ENCODE data around the gene GARIN5B. TPM values are rescaled to one million over a fixed set of nuclear protein-coding genes. Genes with fewer than 3 reads are reported as not detected.
A peak's percentile ranks its signal among the peaks of the same experiment; 100 is the strongest.

The GARIN5B gene
- polyA plus RNA-seq, 2 of the 4 experiments (the other 2 are of a cell fraction) = 0.05 TPM; not detected in 1

DNA sequence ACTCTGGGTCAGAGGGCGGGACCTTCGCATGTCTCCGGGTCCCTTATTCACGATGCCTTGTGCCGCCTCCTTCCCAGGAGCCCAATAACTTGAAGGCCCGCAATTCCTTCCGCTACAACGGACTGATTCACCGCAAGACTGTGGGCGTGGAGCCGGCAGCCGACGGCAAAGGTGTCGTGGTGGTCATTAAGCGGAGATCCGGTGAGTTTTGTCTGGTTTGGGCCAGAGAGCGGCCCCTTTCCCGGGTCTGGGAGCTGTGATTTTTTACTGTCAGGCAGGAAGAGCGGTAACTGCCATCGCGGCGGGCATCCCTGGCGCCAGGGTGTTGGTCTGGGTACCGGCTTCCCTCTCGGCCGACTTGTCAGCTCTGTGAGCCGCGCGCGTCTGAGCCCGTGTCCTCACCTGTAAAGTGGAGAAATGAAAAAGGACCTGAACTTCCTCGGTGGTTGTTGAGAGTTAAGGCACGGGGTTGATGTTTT is 23.5 kb upstream of the GARIN5B start:
- peak overlapping the region; percentile 91 to 99 for H3K27ac ChIP-seq
- peak overlapping the region; percentile 90 for H3K4me2 ChIP-seq
- H3K9me3 ChIP-seq = peaks cover 6% of the 10 kb centered on the region; the same call in 2 of the 3 replicates
- DNase-seq (ENCODE audit: low read depth in 1 of 2, low spot score in 1 of 2) = no peak
- H3K4me3 ChIP-seq = peak overlapping the region; percentile 89
- peaks cover 54% of the 10 kb centered on the region for H3K4me1 ChIP-seq
- no peak for ATAC-seq
- 1% methylated on average over 33 of the region's 33 CpGs for WGBS (ENCODE audit: missing lambda C conversion rate)
- ChIA-PET CTCF (interaction anchor here (0.5 to 7.0 kb wide), 7 partner anchors 12 to 230 kb away, joined by 3 to 38 read pairs (median 4); partner anchors contain the start of gene KMT5C), POLR2A (interaction anchor here (1.3 to 6.5 kb wide), 3 partner anchors 14 to 48 kb away, joined by 4 to 55 read pairs (median 47); partner anchors contain the start of genes KMT5C and UBE2S)
- TF ChIP-seq FOXS1 (CRISPR knock-in tag; IDR thresholded peaks at IDR 0.05) (no peak), KDM5A (IDR thresholded peaks at IDR 0.05) (0 out of 2 replicates have a peak, but pooled peaks have one; percentile 18), ESRRA (IDR thresholded peaks at IDR 0.05; ENCODE audit: borderline replicate concordance, low read length) (no peak)
- FAIRE-seq = no peak

DNA sequence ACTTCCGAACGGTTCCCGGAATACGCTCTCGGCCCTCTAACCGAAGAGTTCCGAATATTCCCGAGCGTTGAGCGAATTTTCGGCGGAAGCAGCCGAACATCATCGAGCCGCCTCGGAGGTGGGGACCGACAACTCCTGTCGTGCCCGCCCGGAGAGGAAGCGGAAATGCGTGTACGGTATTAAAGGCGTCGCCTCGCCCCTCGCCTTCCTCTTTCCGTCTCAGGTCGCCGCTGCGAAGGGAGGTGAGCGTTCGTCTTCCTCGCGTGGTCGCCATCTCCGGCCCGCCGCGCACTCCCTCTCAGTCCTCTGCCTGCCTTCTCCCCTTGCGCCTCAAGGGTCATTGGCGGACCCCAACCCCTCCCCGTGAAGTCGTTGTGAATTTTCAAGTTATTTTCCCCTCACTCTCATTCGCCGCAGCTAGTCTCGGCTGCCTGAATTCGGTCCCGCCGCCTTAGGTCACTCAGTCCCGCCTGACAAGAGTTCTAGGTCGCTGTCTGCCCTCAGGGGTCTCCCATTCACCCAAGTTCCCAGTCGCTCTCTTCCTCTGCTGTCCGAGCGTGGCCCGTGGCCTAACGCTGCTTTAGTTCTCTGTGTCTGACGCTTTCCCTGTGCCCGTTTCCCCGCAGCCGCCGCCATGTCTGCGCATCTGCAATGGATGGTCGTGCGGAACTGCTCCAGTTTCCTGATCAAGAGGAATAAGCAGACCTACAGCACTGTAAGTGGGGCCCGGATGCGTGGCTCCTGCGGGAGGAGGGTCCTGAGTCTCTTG is 22.8 kb upstream of the GARIN5B start, which contains the start of gene RPL28:
Gene RPL28, plus strand, starts transcription at position 209 of the 769 bp plus-strand sequence. Its CDS starts 426 bp downstream, at position 635.
- ChIA-PET POLR2A (interaction anchor here (4.5 to 6.5 kb wide), 2 partner anchors 22 to 47 kb away, joined by 47 to 55 read pairs; partner anchors contain the start of genes KMT5C and UBE2S), CTCF (interaction anchor here (1.6 to 7.0 kb wide), 2 partner anchors 14 to 84 kb away, joined by 8 to 38 read pairs; no protein-coding TSS in a partner anchor)
- Histone ChIP-seq H3K4me1 (peaks cover 50% of the 10 kb centered on the region), H3K4me2 (peak within 1 kb of the TSS; percentile 92), H3K4me3 (peak within 1 kb of the TSS; percentile 89), H3K27ac (peak within 1 kb of the TSS; percentile 91 to 99), H3K9me3 (peaks cover 6% of the 10 kb centered on the region; the same call in 2 of the 3 replicates)
- TF ChIP-seq TFCP2L1 (CRISPR knock-in tag; IDR thresholded peaks at IDR 0.05) = no peak
- TF ChIP-seq MYC (IDR thresholded peaks at IDR 0.05; ENCODE audit: borderline replicate concordance, low read length) = peak; percentile 71; the same call in 1 of the 2 replicates
- TF ChIP-seq POLR2AphosphoS2 (conservative IDR thresholded peaks at IDR 0.05; ENCODE audit: low read length) = no peak; the same call in 1 of the 2 replicates
- TF ChIP-seq, protein P1, sequence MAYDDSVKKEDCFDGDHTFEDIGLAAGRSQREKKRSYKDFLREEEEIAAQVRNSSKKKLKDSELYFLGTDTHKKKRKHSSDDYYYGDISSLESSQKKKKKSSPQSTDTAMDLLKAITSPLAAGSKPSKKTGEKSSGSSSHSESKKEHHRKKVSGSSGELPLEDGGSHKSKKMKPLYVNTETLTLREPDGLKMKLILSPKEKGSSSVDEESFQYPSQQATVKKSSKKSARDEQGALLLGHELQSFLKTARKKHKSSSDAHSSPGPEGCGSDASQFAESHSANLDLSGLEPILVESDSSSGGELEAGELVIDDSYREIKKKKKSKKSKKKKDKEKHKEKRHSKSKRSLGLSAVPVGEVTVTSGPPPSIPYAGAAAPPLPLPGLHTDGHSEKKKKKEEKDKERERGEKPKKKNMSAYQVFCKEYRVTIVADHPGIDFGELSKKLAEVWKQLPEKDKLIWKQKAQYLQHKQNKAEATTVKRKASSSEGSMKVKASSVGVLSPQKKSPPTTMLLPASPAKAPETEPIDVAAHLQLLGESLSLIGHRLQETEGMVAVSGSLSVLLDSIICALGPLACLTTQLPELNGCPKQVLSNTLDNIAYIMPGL (CRISPR knock-in tag; IDR thresholded peaks at IDR 0.05; ENCODE audit: borderline replicate concordance) = no peak
- TF ChIP-seq ZNF302 (CRISPR knock-in tag; IDR thresholded peaks at IDR 0.05) = no peak
- TF ChIP-seq BCL3 (IDR thresholded peaks at IDR 0.05) = peak; percentile 99
- TF ChIP-seq HEYL (CRISPR knock-in tag; IDR thresholded peaks at IDR 0.05) = no peak
- TF ChIP-seq GATA3 (IDR thresholded peaks at IDR 0.05; ENCODE audit: borderline replicate concordance) = 0 out of 2 replicates have a peak, but pooled peaks have one; percentile 8
- TF ChIP-seq SREBF2 (IDR thresholded peaks at IDR 0.05) = no peak
- TF ChIP-seq PBX3 (IDR thresholded peaks at IDR 0.05) = peak; percentile 77
- TF ChIP-seq POLR2A (IDR thresholded peaks at IDR 0.05; ENCODE audit: low read length) = peak; percentile 100
- TF ChIP-seq PHF8 (IDR thresholded peaks at IDR 0.05; ENCODE audit: borderline replicate concordance, low read depth) = peak; percentile 85
- no peak for TF ChIP-seq HOXB13 (CRISPR knock-in tag; IDR thresholded peaks at IDR 0.05; ENCODE audit: low read depth)
- no peak for TF ChIP-seq CHD4 (IDR thresholded peaks at IDR 0.05; ENCODE audit: borderline replicate concordance)
- TF ChIP-seq RCOR1 (IDR thresholded peaks at IDR 0.05; ENCODE audit: low read depth, low read length) = no peak
- no peak for TF ChIP-seq MAFK (IDR thresholded peaks at IDR 0.05; ENCODE audit: partially characterized antibody)
- TF ChIP-seq ZFP36 (IDR thresholded peaks at IDR 0.05; ENCODE audit: borderline replicate concordance, partially characterized antibody) = no peak
- TF ChIP-seq, protein P2, sequence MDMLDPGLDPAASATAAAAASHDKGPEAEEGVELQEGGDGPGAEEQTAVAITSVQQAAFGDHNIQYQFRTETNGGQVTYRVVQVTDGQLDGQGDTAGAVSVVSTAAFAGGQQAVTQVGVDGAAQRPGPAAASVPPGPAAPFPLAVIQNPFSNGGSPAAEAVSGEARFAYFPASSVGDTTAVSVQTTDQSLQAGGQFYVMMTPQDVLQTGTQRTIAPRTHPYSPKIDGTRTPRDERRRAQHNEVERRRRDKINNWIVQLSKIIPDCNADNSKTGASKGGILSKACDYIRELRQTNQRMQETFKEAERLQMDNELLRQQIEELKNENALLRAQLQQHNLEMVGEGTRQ (IDR thresholded peaks at IDR 0.05) = no peak
- no peak for TF ChIP-seq TP53 (CRISPR knock-in tag; IDR thresholded peaks at IDR 0.05)
- TF ChIP-seq RNF2 (IDR thresholded peaks at IDR 0.05; ENCODE audit: borderline replicate concordance, low read depth) = no peak
- TF ChIP-seq, protein P3, sequence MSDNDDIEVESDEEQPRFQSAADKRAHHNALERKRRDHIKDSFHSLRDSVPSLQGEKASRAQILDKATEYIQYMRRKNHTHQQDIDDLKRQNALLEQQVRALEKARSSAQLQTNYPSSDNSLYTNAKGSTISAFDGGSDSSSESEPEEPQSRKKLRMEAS (IDR thresholded peaks at IDR 0.05) = peak; percentile 82; the same call in 1 of the 2 replicates
- TF ChIP-seq JUN (IDR thresholded peaks at IDR 0.05) = peak; percentile 99
- no peak for TF ChIP-seq CHD2 (IDR thresholded peaks at IDR 0.05; ENCODE audit: low read length, partially characterized antibody)
- TF ChIP-seq JUNB (IDR thresholded peaks at IDR 0.05) = no peak
- TF ChIP-seq KDM1A (IDR thresholded peaks at IDR 0.05; ENCODE audit: low read depth) = no peak
- TF ChIP-seq NPAS2 (CRISPR knock-in tag; IDR thresholded peaks at IDR 0.05; ENCODE audit: borderline replicate concordance) = no peak
- TF ChIP-seq MAZ (IDR thresholded peaks at IDR 0.05; ENCODE audit: borderline replicate concordance, low read depth, low read length) = no peak
- ATAC-seq (peak; percentile 54 to 77), FAIRE-seq (peak; percentile 91), DNase-seq (ENCODE audit: low read depth in 1 of 2, low spot score in 1 of 2) (peak; percentile 92 to 99)
- 1% methylated on average over 68 of the region's 68 CpGs for WGBS (ENCODE audit: missing lambda C conversion rate)

Data from A549 (cell line).